GM23338 (cell line): Measurements from ENCODE around the gene DLGAP3.

ENCODE experiments used
- CREB1 ChIP-seq: fragments of 250-450 bp; sonication (Bioruptor Pico); IDR thresholded peaks from 2 replicates; pipeline ENCODE4 v1.5.0; 2020; ENCODE audit warnings: low read depth, mild to moderate bottlenecking, moderate library complexity
- EZH2 ChIP-seq: fragments of 200-600 bp; sonication (generic); IDR thresholded peaks from one replicate; pipeline ENCODE4 v1.8.0; 2017; ENCODE audit warnings: antibody characterized with exemption, mild to moderate bottlenecking, low read depth; ENCODE audit not compliant: unreplicated experiment
- EZH2phosphoT487 ChIP-seq: fragments of 200-600 bp; sonication (generic); IDR thresholded peaks from one replicate; pipeline ENCODE4 v1.8.1; 2018; ENCODE audit warnings: antibody characterized with exemption; ENCODE audit not compliant: unreplicated experiment
- JUNB ChIP-seq: IDR thresholded peaks from one replicate; pipeline ENCODE4 v1.6.1; 2016; ENCODE audit warnings: antibody characterized with exemption; ENCODE audit not compliant: unreplicated experiment
- NANOG ChIP-seq: IDR thresholded peaks from 2 replicates; pipeline ENCODE4 v1.6.1; 2016; ENCODE audit warnings: antibody characterized with exemption, borderline replicate concordance
- POLR2AphosphoS5 ChIP-seq: IDR thresholded peaks from 2 replicates; pipeline ENCODE4 v1.6.1; 2016; ENCODE audit warnings: antibody characterized with exemption, low read depth
- STAT1 ChIP-seq: IDR thresholded peaks from one replicate; pipeline ENCODE4 v1.6.1; 2016; ENCODE audit warnings: antibody characterized with exemption; ENCODE audit not compliant: unreplicated experiment
- ZNF114 ChIP-seq: fragments of 250-450 bp; sonication (Bioruptor Pico); IDR thresholded peaks from 2 replicates; pipeline ENCODE4 v1.5.0; 2020; ENCODE audit warnings: mild to moderate bottlenecking, moderate library complexity
- ZNF331 ChIP-seq: fragments of 250-450 bp; sonication (Bioruptor Pico); IDR thresholded peaks from 2 replicates; pipeline ENCODE4 v1.5.0; 2020; ENCODE audit warnings: low read depth, mild to moderate bottlenecking, moderate library complexity
- TF ChIP-seq, protein P1 (sequence below), 2 experiments: fragments of 200-600 bp in 1 of 2; sonication (generic) in 1 of 2; conservative IDR thresholded peaks; 2 replicates each; pipeline versions ENCODE4 v1.5.1 to v1.6.1; 2016 to 2017; ENCODE audit warnings: antibody characterized with exemption in 2 of 2, low read depth in 2 of 2, mild to moderate bottlenecking in 2 of 2, moderate library complexity in 1 of 2
- TF ChIP-seq, protein P2 (sequence below): fragments of 250-450 bp; sonication (Bioruptor Pico); IDR thresholded peaks from 2 replicates; pipeline ENCODE4 v1.5.0; 2020; ENCODE audit warnings: mild to moderate bottlenecking, moderate library complexity
- TF ChIP-seq, protein P3 (sequence below): IDR thresholded peaks from one replicate; pipeline ENCODE4 v1.6.1; 2018; ENCODE audit warnings: antibody characterized with exemption; ENCODE audit not compliant: unreplicated experiment

DNA sequence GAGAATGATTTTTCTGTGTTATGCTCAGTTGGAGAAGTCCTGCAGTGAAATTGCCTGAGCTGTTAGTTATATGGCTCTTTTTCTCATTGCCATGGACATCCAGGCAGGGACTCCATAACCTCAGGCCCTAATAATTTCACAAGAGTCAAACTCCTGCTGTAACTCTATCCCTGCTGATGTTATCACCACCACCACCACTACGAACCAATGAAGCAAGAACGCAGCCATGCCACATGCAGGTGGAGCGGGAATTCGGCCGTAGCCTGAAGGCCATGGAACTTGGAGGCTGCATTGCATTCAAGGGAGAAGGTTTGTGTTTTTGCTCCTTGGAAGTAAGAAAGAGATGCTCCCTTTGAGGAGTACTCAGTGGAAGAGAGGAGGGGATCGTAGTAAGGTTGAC lies 16.8 kb upstream of the DLGAP3 start:
- TF ChIP-seq, protein P1, sequence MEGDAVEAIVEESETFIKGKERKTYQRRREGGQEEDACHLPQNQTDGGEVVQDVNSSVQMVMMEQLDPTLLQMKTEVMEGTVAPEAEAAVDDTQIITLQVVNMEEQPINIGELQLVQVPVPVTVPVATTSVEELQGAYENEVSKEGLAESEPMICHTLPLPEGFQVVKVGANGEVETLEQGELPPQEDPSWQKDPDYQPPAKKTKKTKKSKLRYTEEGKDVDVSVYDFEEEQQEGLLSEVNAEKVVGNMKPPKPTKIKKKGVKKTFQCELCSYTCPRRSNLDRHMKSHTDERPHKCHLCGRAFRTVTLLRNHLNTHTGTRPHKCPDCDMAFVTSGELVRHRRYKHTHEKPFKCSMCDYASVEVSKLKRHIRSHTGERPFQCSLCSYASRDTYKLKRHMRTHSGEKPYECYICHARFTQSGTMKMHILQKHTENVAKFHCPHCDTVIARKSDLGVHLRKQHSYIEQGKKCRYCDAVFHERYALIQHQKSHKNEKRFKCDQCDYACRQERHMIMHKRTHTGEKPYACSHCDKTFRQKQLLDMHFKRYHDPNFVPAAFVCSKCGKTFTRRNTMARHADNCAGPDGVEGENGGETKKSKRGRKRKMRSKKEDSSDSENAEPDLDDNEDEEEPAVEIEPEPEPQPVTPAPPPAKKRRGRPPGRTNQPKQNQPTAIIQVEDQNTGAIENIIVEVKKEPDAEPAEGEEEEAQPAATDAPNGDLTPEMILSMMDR (conservative IDR thresholded peaks at IDR 0.05; ENCODE audit: low read depth in 2 of 2) = no peak
- TF ChIP-seq, protein P2, sequence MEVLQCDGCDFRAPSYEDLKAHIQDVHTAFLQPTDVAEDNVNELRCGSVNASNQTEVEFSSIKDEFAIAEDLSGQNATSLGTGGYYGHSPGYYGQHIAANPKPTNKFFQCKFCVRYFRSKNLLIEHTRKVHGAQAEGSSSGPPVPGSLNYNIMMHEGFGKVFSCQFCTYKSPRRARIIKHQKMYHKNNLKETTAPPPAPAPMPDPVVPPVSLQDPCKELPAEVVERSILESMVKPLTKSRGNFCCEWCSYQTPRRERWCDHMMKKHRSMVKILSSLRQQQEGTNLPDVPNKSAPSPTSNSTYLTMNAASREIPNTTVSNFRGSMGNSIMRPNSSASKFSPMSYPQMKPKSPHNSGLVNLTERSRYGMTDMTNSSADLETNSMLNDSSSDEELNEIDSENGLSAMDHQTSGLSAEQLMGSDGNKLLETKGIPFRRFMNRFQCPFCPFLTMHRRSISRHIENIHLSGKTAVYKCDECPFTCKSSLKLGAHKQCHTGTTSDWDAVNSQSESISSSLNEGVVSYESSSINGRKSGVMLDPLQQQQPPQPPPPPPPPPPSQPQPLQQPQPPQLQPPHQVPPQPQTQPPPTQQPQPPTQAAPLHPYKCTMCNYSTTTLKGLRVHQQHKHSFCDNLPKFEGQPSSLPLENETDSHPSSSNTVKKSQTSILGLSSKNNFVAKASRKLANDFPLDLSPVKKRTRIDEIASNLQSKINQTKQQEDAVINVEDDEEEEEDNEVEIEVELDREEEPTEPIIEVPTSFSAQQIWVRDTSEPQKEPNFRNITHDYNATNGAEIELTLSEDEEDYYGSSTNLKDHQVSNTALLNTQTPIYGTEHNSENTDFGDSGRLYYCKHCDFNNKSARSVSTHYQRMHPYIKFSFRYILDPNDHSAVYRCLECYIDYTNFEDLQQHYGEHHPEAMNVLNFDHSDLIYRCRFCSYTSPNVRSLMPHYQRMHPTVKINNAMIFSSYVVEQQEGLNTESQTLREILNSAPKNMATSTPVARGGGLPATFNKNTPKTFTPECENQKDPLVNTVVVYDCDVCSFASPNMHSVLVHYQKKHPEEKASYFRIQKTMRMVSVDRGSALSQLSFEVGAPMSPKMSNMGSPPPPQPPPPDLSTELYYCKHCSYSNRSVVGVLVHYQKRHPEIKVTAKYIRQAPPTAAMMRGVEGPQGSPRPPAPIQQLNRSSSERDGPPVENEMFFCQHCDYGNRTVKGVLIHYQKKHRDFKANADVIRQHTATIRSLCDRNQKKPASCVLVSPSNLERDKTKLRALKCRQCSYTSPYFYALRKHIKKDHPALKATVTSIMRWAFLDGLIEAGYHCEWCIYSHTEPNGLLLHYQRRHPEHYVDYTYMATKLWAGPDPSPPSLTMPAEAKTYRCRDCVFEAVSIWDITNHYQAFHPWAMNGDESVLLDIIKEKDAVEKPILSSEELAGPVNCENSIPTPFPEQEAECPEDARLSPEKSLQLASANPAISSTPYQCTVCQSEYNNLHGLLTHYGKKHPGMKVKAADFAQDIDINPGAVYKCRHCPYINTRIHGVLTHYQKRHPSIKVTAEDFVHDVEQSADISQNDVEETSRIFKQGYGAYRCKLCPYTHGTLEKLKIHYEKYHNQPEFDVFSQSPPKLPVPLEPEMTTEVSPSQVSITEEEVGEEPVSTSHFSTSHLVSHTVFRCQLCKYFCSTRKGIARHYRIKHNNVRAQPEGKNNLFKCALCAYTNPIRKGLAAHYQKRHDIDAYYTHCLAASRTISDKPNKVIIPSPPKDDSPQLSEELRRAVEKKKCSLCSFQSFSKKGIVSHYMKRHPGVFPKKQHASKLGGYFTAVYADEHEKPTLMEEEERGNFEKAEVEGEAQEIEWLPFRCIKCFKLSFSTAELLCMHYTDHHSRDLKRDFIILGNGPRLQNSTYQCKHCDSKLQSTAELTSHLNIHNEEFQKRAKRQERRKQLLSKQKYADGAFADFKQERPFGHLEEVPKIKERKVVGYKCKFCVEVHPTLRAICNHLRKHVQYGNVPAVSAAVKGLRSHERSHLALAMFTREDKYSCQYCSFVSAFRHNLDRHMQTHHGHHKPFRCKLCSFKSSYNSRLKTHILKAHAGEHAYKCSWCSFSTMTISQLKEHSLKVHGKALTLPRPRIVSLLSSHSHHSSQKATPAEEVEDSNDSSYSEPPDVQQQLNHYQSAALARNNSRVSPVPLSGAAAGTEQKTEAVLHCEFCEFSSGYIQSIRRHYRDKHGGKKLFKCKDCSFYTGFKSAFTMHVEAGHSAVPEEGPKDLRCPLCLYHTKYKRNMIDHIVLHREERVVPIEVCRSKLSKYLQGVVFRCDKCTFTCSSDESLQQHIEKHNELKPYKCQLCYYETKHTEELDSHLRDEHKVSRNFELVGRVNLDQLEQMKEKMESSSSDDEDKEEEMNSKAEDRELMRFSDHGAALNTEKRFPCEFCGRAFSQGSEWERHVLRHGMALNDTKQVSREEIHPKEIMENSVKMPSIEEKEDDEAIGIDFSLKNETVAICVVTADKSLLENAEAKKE (CRISPR knock-in tag) = no peak
- no peak for TF ChIP-seq EZH2
- TF ChIP-seq, protein P3, sequence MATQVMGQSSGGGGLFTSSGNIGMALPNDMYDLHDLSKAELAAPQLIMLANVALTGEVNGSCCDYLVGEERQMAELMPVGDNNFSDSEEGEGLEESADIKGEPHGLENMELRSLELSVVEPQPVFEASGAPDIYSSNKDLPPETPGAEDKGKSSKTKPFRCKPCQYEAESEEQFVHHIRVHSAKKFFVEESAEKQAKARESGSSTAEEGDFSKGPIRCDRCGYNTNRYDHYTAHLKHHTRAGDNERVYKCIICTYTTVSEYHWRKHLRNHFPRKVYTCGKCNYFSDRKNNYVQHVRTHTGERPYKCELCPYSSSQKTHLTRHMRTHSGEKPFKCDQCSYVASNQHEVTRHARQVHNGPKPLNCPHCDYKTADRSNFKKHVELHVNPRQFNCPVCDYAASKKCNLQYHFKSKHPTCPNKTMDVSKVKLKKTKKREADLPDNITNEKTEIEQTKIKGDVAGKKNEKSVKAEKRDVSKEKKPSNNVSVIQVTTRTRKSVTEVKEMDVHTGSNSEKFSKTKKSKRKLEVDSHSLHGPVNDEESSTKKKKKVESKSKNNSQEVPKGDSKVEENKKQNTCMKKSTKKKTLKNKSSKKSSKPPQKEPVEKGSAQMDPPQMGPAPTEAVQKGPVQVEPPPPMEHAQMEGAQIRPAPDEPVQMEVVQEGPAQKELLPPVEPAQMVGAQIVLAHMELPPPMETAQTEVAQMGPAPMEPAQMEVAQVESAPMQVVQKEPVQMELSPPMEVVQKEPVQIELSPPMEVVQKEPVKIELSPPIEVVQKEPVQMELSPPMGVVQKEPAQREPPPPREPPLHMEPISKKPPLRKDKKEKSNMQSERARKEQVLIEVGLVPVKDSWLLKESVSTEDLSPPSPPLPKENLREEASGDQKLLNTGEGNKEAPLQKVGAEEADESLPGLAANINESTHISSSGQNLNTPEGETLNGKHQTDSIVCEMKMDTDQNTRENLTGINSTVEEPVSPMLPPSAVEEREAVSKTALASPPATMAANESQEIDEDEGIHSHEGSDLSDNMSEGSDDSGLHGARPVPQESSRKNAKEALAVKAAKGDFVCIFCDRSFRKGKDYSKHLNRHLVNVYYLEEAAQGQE = no peak
- TF ChIP-seq POLR2AphosphoS5 = no peak
- TF ChIP-seq EZH2phosphoT487 = no peak
- TF ChIP-seq CREB1 (CRISPR knock-in tag) = no peak
- TF ChIP-seq ZNF331 (CRISPR knock-in tag) = no peak
- TF ChIP-seq NANOG = no peak
- no peak for TF ChIP-seq JUNB
- TF ChIP-seq STAT1 = no peak
- no peak for TF ChIP-seq ZNF114
